ENCODE measurements around the gene ARHGEF39.

DNA sequence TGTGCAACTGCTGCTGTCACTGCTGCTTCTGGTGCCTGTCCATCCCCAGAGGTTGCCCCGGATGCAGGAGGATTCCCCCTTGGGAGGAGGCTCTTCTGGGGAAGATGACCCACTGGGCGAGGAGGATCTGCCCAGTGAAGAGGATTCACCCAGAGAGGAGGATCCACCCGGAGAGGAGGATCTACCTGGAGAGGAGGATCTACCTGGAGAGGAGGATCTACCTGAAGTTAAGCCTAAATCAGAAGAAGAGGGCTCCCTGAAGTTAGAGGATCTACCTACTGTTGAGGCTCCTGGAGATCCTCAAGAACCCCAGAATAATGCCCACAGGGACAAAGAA is 9.0 kb upstream of the ARHGEF39 start:
- TF ChIP-seq, protein P1, sequence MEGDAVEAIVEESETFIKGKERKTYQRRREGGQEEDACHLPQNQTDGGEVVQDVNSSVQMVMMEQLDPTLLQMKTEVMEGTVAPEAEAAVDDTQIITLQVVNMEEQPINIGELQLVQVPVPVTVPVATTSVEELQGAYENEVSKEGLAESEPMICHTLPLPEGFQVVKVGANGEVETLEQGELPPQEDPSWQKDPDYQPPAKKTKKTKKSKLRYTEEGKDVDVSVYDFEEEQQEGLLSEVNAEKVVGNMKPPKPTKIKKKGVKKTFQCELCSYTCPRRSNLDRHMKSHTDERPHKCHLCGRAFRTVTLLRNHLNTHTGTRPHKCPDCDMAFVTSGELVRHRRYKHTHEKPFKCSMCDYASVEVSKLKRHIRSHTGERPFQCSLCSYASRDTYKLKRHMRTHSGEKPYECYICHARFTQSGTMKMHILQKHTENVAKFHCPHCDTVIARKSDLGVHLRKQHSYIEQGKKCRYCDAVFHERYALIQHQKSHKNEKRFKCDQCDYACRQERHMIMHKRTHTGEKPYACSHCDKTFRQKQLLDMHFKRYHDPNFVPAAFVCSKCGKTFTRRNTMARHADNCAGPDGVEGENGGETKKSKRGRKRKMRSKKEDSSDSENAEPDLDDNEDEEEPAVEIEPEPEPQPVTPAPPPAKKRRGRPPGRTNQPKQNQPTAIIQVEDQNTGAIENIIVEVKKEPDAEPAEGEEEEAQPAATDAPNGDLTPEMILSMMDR (conservative IDR thresholded peaks at IDR 0.05) = no peak
- TF ChIP-seq ZFX (IDR thresholded peaks at IDR 0.05) = no peak
